GM19395 (cell line): ENCODE data around the gene CALML5.

ENCODE experiments used
- ATAC-seq: cut with Tn5 transposase; IDR thresholded peaks from one replicate; pipeline ENCODE4 v1.9.1; 2021; ENCODE audit warnings: mild to moderate bottlenecking, moderate library complexity; ENCODE audit not compliant: unreplicated experiment

Gene CALML5

GRCh38 chr10:5519054-5519453 is 19.7 kb upstream of the CALML5 start:
- ATAC-seq = no peak

- no peak for ATAC-seq
These were observed 18.8 kb upstream of the CALML5 start for GRCh38 chr10:5518143-5518542.

GRCh38 chr10:5517546-5517945 is 18.2 kb upstream of the CALML5 start:
- no peak for ATAC-seq

- no peak for ATAC-seq
These were observed 16.8 kb upstream of the CALML5 start for GRCh38 chr10:5515948-5516761.

- ATAC-seq = no peak
These were observed 15.0 kb upstream of the CALML5 start for GRCh38 chr10:5514226-5514850.

GRCh38 chr10:5512881-5513612 is 13.7 kb upstream of the CALML5 start:
- no peak for ATAC-seq

GRCh38 chr10:5512331-5512730 is 13.0 kb upstream of the CALML5 start:
- ATAC-seq = no peak

- ATAC-seq = no peak
These were observed 12.5 kb upstream of the CALML5 start for GRCh38 chr10:5511885-5512280.

GRCh38 chr10:5511231-5511884 is 12.0 kb upstream of the CALML5 start:
- no peak for ATAC-seq

- no peak for ATAC-seq
These were observed 11.1 kb upstream of the CALML5 start for GRCh38 chr10:5510281-5511072.

GRCh38 chr10:5509691-5510090 is 10.3 kb upstream of the CALML5 start:
- no peak for ATAC-seq

- ATAC-seq = no peak
These were observed 9.9 kb upstream of the CALML5 start for GRCh38 chr10:5509236-5509635.

- no peak for ATAC-seq
These were observed 9.4 kb upstream of the CALML5 start for GRCh38 chr10:5508786-5509185.

- no peak for ATAC-seq
These were observed 8.8 kb upstream of the CALML5 start for GRCh38 chr10:5508161-5508604.

- ATAC-seq = no peak
These were observed 8.3 kb upstream of the CALML5 start for GRCh38 chr10:5507649-5508131.

- no peak for ATAC-seq
These were observed 7.6 kb upstream of the CALML5 start for GRCh38 chr10:5506751-5507648.

GRCh38 chr10:5506246-5506645 is 6.9 kb upstream of the CALML5 start:
- no peak for ATAC-seq

GRCh38 chr10:5504146-5505072 is 5.0 kb upstream of the CALML5 start:
- no peak for ATAC-seq
